PFSK-1 (cell line): ENCODE results near the gene SLC9A9.

Source experiments
- REST ChIP-seq, 2 experiments: IDR thresholded peaks; 2 replicates each; pipeline versions ENCODE4 v1.6.1 to v1.8.0; 2011 to 2012; ENCODE audit warnings: low read depth in 2 of 2, low read length in 2 of 2, control low read depth in 1 of 2, inconsistent platforms in 1 of 2, mild to moderate bottlenecking in 1 of 2, moderate library complexity in 1 of 2; ENCODE audit not compliant: insufficient read depth in 1 of 2
- SIN3A ChIP-seq: IDR thresholded peaks from 2 replicates; pipeline ENCODE4 v1.6.1; 2012; ENCODE audit warnings: mild to moderate bottlenecking, low read length, moderate library complexity, borderline replicate concordance; ENCODE audit not compliant: insufficient read depth

- TF ChIP-seq SIN3A (no peak), REST (IDR thresholded peaks at IDR 0.05; ENCODE audit: insufficient read depth in 1 of 2, low read depth in 2 of 2, low read length in 2 of 2) (no peak)
These were observed 17.5 kb downstream of the SLC9A9 start for GRCh38 chr3:143830786-143831185.
